Activated CD4-positive, alpha-beta T cell treated with anti-CD3 and anti-CD28 coated beads for 4 hours (primary cell): Measurements from ENCODE around the gene DDX6.
"Not testable (repeated sequence)": the region's sequence is repeated elsewhere in the genome, so short reads cannot be mapped to it uniquely, and the experiment has no call there.

Experiments
- DNase-seq, 2 donors: peaks; one replicate each; pipeline ENCODE4 v3.0.0-alpha.2; 2020

The DDX6 gene, protein sequence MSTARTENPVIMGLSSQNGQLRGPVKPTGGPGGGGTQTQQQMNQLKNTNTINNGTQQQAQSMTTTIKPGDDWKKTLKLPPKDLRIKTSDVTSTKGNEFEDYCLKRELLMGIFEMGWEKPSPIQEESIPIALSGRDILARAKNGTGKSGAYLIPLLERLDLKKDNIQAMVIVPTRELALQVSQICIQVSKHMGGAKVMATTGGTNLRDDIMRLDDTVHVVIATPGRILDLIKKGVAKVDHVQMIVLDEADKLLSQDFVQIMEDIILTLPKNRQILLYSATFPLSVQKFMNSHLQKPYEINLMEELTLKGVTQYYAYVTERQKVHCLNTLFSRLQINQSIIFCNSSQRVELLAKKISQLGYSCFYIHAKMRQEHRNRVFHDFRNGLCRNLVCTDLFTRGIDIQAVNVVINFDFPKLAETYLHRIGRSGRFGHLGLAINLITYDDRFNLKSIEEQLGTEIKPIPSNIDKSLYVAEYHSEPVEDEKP

DNA sequence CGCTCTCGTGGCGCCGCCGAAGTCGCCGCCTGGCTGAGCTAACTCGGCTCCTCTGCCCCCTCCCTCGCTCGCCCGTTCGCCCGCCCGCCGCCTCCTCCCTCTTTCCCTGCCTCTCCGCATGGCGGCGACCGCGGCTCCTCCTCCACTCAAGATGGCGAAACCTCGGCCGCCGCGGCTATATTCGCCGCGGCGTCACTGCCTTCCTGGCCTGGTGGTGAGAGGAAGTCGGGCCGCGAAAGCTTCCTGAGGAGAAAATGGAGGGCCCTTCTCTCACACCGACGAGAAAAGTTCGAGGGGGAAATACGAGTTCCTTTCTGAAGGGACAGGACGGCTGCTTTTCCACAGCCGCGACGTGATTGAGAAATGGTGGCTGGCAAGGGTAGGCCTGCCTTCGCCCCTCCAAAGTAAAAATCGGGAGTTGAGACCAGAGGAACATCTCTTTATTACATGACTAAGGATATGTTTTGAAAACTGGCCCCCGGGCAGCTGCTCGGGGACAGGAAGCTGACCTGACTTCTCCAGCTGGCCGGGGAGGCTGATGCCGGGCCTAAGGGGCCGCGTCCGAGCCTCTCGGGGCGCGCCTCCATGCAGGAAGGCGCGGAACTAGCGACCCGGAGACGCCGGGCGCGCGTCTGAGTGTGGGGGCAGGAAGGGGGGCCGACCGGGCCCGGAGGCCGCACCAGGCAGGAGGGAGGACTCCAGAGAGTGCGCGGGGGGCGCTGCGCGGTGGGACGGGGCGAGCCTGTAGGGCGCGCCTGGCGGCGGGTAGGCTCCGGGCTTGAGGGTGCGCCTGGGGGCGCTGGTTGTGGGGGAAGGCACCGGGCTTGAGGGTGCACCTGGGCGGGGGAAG is at the start of gene DDX6:
DDX6 (minus strand) TSS at position 54 of the 850 bp plus-strand sequence. CDS start 4,913 bp downstream, outside the sequence.
- DNase-seq = peak; percentile 90

DNA sequence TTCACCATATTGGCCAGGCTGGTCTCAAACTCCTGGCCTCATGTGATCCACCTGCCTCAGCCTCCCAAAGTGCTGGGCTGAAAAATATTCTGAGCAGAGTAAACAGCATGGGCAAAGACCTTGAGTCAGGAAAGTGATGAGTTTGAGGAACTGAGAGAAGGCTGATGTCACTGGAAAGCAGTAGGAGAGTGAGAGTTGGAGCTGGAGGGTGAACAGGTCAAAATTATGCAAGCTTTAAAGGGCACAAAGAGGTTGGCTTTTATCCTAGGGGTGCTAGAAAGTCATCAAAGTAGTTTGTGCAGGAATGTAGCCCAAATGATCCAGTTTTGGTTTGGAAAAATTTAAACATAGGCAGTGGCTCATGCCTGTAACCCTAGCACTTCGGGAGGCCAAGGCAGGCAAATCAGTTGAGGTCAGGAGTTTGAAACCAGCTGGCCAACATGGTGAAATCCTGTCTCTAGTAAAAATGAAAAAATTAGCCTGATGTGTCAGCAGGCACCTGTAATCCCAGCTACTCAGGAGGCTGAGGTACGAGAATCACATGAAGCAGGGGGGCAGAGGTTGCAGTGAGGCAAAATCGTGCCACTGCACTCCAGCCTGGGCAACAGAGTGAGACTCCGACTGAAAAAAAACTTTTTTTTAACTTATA is 48.1 kb upstream of the DDX6 start:
- no peak for DNase-seq

DNA sequence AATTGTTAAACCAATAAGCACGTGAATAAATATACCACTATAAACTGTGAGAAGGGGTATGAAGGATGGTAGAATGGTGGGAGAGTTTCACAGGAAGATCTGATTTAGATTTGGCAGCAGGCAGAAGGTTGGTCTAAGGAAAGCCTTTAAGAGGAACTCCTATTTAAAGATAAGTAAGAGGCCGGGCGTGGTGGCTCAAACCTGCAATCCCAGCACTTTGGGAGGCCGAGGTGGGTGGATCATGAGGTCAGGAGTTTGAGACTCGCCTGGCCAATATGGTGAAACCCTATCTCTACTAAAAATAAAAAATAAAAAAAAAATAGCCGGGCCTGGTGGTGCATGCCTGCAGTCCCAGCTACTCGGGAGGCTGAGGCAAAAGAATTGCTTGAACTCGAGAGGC is 46.9 kb upstream of the DDX6 start:
- DNase-seq = no peak

DNA sequence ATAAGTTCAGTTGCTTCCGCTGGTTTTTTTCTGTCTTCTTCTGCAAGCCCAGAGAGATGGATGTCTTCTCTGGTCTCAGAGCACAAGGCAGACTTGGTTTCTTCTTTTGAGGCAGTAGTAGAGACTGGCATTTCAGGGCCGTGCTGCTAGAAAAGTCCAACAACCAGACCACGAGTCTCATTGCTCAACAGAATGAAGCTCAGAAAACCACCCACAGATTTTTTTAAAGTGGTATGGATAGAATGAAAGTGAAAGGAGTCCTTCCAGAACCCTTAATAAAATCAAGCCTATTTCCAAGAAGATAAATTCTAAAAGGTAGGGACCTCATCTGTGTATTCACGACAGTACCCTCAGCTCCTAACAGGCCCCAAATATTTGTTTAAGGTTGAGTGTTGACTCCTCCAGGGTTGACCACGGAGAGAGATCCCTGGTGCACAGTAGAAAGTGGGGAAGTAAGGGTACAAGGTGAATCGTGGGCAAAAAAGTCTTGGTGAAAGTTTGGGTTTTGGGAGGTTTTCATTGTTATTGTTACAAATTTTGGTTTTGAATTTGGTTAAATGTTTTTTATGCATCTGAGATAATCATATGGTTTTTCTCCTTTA is 43.6 kb upstream of the DDX6 start:
- no peak for DNase-seq

DNA sequence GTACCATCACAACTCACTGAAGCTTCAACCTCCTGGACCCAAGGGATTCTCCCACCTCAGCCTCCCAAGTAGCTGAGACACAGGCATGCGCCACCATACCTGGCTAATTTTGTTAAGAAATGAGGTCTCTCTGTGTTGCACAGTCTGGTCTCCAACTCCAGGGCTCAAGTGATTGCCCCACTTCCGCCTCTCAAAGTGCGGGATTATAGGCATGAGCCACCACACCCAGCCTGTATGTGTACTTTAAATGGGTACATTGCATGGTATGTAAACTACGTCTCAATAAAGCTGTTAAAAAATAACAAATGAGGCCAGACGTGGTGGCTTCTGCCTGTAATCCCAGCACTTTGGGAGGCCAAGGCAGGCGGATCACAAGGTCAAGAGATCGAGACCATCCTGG is 36.2 kb upstream of the DDX6 start:
- no peak for DNase-seq

DNA sequence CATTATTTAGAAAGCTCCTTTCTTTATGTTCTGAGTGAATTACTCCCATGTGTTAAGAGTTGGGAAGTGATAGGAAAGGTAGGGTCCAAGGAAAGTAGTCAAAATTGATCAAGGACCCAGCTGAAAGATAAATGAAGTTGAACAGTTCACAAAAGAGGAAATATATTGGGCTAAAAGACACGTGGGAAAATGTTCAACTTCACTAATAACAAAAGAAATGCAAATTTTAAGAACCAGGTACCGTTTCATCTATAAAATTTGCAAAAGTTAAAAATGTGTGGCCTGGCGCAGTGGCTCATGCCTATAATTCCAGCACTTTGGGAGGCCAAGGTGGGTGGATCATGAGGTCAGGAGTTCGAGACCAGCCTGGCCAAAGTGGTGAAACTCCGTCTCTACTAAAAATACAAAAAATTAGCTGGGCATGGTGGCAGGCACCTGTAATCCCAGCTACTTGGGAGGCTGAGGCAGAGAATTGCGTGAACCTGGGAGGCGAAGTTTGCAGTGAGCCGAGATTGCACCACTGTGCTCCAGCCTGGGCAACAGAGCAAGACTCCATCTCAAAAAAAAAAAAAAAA is 32.1 kb upstream of the DDX6 start:
- DNase-seq = not testable (repeated sequence)

DNA sequence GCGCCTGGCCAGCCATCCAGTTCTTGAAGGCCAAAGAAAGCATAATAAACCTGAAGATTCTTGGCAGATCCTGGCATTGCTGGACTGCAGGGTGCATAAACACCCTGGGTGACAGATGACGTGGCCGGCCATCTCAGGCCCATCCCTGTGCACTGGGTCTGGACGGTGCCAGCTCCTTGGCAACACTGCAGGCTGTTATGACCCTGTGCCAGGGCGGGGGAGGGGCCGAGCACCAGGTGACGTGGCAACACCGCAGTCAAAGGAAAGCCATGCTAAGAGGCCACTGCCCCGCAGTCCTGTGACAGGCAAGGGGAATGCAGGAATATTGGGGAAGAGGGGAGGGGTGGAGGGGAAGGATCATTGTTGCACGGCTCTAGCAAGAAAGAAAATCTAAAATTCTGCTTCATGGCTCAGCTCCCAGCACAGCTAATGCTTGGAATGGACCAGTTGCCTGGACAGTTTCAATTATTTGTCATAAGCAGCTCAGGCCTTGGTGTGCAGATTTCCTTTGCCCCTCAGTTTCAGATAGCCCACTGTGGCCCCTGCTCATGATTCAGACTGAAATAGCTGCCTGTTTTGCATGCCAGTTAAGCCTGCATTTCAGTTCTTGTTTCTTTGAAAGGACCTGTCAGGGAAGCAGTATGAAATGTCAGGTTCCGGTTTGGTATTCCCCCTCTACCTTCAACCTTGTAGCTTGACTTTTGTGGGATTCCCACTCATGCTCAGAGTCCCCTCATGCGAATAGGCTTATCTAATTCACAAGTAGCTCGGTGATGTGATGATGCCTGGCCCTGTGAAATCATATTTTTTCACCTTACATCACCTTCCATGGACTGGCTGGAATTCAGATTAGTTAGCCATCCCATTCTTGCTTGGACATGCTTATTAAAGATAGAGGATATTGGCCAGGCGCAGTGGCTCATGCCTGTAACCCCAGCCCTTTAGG is 29.7 kb upstream of the DDX6 start:
- no peak for DNase-seq

DNA sequence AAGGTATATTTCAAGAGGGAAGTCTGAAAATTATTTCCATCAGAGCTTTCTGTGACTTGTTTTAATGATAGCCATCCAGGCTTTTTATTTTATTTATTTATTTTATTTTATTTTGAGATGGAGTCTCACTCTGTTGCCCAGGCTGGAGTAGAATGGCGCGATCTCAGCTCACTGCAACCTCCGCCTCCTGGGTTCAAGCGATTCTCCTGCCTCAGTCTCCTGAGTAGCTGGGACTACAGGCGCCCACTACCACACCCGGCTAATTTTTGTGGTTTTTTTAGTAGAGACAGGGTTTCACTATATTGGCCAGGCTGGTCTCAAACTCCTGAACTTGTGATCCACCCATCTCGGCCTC is 29.0 kb upstream of the DDX6 start:
- not testable (repeated sequence) for DNase-seq

DNA sequence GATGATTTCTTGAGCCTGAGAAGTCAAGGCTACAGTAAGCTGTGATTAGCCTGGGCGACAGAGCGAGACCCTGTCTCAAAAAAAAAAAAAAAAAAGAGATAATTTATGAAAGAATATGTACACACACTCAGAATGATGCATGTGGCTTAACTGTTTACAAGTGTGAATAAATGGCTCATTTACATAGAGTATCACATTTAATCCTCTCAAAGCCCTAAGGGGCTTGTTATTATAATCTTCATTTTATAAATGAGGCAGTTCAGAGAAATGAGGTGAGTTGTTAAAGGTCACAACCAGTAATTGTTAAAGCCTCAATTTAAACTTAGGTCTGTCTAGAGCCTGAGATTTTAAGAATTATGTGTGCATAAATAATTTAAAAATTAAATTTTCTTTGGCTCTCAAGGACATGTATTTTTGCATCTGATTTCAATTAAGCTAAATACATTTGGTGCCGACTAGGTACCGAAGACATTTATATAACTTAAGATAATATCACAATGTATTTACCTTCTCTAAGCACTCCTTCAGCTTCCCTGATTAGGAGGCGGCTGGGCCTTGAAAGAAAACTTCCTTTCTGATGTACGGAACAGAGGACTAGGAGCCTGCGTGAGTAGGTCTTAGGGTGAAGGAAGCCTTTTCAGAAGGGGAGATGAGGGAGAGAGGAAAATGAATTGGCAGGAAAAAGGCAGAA is 28.5 kb upstream of the DDX6 start:
- DNase-seq = no peak

DNA sequence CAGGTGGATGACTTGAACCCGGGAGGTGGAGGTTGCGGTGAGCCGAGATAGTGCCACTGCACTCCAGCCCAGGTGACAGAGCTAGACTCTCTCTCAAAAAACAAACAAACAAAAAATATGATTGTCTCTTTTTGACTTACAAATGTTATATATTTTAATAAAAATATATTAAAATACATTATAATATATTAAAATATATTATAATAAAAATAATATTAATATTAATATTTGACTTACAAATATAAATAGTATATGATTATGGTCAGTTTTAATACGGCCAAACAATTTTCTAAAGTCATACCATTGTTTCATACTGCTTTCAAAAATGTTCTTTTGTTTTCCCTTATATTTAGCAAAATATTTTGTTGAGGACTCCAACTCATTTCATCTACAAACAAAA is 27.2 kb upstream of the DDX6 start:
- no peak for DNase-seq

DNA sequence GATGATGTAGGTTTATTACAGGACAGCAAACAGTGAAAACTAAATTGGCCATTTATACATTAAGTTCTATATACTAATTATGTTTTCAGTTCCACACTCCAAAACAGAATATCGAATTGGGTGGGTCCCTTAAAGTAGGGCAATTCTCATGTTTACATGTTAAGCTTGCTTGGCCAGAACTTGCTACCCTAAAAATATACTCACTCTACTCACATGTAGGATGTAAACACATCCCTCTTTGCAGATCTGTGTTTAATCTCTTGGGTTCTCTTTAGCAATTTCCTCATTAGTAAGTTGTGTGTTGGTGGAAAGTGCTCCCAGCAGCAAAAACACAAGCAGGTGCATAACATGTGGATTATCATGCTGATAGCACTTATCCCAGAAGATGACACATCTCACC is 22.6 kb upstream of the DDX6 start:
- no peak for DNase-seq

DNA sequence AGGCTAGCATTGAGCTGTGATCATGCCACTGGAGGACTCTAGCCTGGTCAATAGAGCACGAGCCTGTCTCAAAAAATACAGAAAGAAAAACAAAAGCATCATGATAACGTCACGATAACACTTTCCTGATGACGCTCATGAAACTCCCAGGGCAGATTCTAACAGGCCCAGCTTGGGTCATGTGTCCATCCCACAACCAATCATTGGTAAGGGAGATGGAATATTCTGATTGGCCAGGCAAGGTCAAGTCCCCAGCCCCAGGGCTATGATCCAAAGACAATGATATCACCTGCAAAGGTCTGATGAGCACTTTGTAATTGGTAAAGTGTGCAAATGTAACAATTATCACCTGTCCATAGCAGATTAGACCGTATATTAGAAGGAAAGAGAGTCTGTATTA is 21.5 kb upstream of the DDX6 start:
- no peak for DNase-seq

DNA sequence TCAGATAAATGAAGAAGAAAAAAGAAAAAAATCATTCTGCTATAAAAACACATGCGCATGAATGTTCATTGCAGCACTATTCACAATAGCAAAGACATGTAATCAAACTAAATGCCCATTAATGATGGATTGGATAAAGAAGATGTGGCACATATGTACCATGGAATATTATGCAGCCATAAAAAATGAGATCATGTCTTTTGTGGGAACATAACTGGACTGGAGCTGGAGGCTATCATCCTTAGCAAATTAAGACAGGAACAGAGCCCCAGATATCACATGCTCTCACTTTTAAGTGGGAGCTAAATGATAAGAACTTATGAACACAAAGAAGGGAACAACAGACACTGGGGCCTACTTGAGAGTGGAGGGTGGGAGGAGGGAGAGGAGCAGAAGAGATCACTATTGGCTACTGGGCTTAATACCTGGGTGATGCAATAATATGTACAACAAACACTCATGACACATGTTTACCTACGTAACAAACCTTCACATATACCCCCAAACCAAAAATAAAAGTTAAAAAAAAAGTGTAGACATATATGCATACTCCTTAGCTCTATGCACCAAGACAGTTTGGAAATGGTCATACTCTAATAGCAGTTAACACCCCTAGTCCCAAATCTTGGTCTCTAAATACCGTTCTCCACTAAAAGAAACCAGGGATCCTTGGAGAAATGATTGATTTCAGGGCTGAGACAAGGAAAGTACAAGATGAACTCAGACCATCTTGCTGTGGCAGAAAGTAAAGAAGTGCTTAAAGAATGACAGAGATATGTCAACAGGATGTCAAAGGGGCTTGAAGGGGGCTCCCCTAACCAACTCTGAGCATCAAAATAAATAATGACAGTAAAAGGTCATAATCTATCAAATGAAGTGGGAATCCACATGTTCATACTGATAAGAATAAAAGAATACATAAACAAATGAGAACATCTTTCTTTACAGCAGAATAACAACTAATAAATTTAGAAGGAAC is 17.1 kb upstream of the DDX6 start:
- DNase-seq = no peak

DNA sequence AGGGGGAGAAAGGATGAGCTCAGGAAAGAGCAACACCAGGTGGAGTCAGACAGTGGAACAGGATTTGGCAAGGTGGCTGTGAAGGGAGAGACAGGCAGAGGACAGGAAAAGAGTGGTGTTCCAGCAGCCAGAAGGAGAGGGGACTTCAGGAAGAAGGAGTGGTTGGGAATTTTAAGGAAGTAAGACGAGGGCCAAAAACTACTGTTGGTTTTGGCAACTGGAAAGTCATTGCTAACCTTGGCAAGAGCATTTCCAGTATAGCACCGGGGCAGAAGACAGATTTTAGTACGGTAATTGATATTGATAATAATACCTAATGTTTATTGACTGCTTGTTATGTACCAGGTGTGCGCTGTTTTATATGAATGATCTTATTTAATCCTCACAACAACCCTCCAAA is 15.4 kb upstream of the DDX6 start:
- DNase-seq = no peak

DNA sequence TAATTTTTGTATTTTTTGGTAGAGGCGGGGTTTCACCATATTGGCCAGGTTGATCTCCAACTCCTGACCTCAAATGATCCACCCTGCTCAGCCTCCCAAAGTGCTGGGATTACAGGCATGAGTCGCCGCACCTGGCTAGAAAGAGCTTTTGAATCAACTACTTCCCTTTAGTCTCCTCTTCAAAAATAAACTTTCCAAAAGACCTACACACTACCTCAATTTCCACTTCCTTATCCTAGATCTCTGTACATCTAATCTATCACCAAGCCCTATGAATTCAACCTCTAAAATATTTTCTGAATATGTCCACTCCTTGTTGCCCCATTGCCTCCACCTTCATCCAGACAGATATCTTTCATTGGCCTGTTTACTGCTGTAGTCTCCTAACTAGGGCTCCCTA is 13.1 kb upstream of the DDX6 start:
- DNase-seq = no peak

DNA sequence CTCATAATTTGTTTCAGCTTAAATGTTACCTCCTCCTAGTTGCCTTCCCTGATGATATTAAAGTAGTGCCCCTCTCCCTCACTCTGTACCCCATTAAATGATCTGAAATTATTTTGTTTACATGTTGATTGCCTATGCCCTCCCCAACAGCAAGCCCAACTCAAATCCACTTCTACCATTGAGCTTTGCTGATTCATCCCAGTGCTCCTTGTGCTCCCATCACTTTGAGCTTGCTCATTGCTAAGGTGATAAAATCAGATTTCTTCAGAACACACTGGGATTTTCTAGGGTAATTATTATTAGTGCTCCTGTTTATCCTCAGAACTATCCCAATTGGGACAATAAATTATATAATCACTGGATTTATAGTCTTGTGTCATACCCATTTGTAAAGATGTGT is 8.4 kb upstream of the DDX6 start:
- DNase-seq = no peak

DNA sequence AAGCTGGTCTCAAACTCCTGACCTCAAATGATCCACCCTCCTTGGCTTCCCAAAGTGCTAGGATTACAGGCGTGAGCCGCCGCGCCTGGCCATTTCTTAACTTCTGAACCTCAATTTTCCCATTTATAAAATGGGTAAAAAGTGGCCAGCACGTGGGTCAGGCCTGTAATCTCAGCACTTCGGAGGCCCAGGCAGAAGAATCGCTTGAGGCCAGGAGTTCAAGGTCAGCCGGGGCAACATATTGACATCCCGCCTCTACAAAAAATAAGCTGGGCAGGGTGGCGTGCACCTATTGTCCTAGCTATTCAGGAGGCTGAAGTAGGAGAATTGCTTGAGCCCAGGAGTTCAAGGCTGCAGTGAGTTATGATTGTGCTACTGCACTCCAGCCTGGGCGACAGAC is 6.5 kb upstream of the DDX6 start:
- no peak for DNase-seq

DNA sequence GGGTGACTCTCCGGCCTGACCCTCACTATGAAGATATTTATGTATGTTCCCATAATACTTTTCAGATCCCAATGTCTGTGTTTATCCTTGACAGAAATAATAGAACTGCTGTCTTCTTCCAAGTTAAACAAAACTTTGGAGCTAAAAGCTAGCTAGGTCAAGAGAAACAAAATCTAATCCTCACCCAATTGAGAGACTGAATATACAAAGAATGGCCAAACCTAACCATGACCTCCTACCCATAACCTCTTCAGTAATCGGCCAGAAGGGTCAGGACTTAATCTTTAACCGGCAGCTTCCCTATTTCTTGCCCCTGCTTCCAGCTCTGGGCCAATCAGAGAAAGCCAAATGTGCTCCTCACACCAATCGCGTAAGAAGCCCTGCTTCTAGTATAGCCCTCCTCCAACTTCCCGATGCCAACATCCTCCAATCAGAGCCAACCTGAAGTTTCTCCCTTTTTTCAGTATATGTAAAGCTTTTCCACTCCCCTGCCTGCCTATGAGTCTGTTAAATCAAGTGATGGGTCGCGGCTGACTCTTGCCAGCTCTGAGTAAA is 1.7 kb upstream of the DDX6 start:
- peak; percentile 68 to 71 for DNase-seq

DNA sequence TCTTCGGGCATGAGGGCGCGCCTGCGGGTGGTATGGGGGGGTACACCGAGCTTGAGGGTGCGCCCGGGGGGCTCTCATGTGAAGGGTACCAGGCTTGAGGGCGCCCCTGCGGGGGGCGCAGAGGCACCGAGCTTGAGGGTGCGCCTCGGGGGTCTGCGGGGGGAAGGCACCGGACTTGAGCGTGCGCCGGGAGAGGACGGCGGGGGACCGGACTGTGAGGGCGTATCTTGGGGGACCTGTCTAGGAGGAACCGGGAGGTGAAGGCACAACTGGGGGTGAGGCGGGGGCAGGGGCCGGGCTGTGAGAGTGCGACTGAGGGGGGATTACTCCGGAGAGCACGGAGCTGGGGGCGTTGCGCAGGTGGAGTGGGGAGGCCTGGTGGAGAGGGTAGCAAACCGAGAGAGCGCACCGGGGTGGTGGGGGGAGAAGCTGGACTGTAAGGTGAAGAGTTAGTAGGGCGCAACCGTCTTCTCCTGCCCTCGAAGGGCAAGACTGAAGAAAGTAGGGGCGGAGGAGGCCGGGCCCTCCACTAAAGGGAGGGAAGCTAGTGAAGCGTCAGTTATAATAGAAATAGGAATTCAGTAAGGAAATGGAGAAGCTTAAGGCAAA is 1.1 kb upstream of the DDX6 start:
- DNase-seq = peak; percentile 31 to 51
